Vagina (tissue), 2 donors: ENCODE data around the gene PPARA. TPM values are rescaled to one million over a fixed set of nuclear protein-coding genes. Genes with fewer than 3 reads are reported as not detected.

Experiments
- DNase-seq, 2 donors: peaks; one replicate each; pipeline ENCODE4 v3.0.0-alpha.2; 2017; ENCODE audit errors: extremely low spot score in 2 of 2
- H3K27ac ChIP-seq: fragments of 200-600 bp; sonication (generic); one replicate; pipeline ENCODE4 v1.5.1; 2019
- H3K27me3 ChIP-seq: fragments of 200-600 bp; sonication (generic); one replicate; pipeline ENCODE4 v1.5.1; 2019
- H3K36me3 ChIP-seq, 2 donors: fragments of 200-600 bp; sonication (generic); one replicate each; pipeline ENCODE4 v1.5.1; 2017 to 2019
- H3K4me1 ChIP-seq: fragments of 200-600 bp; sonication (generic); one replicate; pipeline ENCODE4 v1.5.1; 2019
- H3K4me3 ChIP-seq, 2 donors: fragments of 200-600 bp; sonication (generic); 1 replicate in 1 of 2; 2 replicates in 1 of 2; pipeline ENCODE4 v1.5.1; 2016 to 2019
- H3K9me3 ChIP-seq: fragments of 200-600 bp; sonication (generic); one replicate; pipeline ENCODE4 v1.5.1; 2019
- CTCF ChIP-seq, 3 experiments: fragments of 450-650 bp in 2 of 3; fragments of 200-600 bp in 1 of 3; sonication (generic) in 1 of 3; IDR thresholded peaks; one replicate each; pipeline ENCODE4 v1.5.1; 2017 to 2019; ENCODE audit warnings: antibody characterized with exemption in 3 of 3, mild to moderate bottlenecking in 2 of 3, moderate library complexity in 2 of 3
- POLR2A ChIP-seq, 2 donors: fragments of 450-650 bp; IDR thresholded peaks; one replicate each; pipeline ENCODE4 v1.6.1; 2017; ENCODE audit warnings: antibody characterized with exemption in 2 of 2, mild to moderate bottlenecking in 2 of 2, moderate library complexity in 2 of 2
- POLR2AphosphoS5 ChIP-seq, 2 donors: sonication (generic); formaldehyde crosslinking; IDR thresholded peaks; one replicate each; pipeline ENCODE4 v1.9.0; 2017; ENCODE audit warnings: antibody characterized with exemption in 2 of 2, mild to moderate bottlenecking in 2 of 2, low read depth in 1 of 2; ENCODE audit not compliant: insufficient read depth in 1 of 2
- intact Hi-C: fragments of 100-400 bp; cut with DNase I; formaldehyde crosslinking; loops from one replicate; pipeline ENCODE4 v1.15.1; 2023
- total RNA-seq: library from RNA; depleted of rRNA; stranded (reverse); fragments of >200 nt; gene quantifications from one replicate; pipeline ENCODE4 v1.2.3, GENCODE V29; 2016

PPARA gene
- total RNA-seq = 13.5 TPM

DNA sequence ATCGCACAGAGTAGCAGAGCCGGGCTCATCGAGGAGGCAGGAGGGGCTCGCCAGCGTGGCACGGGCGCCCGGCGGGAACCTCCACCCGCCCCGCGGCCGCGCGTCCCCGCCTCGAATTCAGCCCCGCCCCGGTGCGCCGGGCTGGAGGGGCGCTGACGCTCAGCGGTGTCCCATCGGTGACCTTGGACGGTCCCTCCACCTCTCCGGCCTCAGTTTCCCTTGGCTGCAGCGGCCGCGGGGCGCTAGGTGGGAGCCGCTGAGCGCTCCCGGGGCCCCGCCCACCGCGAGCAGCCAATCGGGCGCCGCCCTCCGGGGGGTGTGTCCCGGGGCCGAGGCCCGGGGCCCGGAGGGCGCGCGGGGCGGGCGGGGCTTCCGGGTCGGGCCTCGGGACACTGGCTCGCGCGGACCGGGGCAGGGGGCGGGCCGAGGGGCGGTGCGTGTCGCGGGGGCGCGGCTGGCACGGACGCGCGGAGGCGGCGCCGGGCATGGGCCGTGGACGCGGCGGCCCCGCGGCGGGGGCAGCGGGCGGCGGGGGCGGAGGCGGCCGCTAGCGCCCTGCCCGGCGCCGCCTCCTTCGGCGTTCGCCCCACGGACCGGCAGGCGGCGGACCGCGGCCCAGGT is at the start of gene PPARA:
TSS of gene PPARA (plus strand) at position 493 of the 621 bp plus-strand sequence. CDS start 47,858 bp downstream, outside the sequence.
- Histone ChIP-seq H3K36me3 (peaks cover 0 to 6% of the 10 kb centered on the region in 2 donors), H3K4me1 (peaks cover 42% of the 10 kb centered on the region), H3K9me3 (no peaks in the 10 kb centered on the region), H3K27me3 (no peaks in the 10 kb centered on the region), H3K4me3 (peak within 1 kb of the TSS; percentile 76 to 97), H3K27ac (peak within 1 kb of the TSS; percentile 92)
- intact Hi-C loops = loop anchor here (10.0 kb wide), 1 partner anchor 115 kb away; the partner anchor contains the start of genes PKDREJ and TTC38
- peak in 1 of 2 donors; percentile 46 for TF ChIP-seq POLR2A (IDR thresholded peaks at IDR 0.05)
- TF ChIP-seq POLR2AphosphoS5 (IDR thresholded peaks at IDR 0.05; ENCODE audit: insufficient read depth in 1 of 2, low read depth in 1 of 2) = peak in 1 of 2 donors; percentile 9
- no peak for TF ChIP-seq CTCF (IDR thresholded peaks at IDR 0.05)
- DNase-seq = peak in 1 of 2 donors; percentile 81

DNA sequence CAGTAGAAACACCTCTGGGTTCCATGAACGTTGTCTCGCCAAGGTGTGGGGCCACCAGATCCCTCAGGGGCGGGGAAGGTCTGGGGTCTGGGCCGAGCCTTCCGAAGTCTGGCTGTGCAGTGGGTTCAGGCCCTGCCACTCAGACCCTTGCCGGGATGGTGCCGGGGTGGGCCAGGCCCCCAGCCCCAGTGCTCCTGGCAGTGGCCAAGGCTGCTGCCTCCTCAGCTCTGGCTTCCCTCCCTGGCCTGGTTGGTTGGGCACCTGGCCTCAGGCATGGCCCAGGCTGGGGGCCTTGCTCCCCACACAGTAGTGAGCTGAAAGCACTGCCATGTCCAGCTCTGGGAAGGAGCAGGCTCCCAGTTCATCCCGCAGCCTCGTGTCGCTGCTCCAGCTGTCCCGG is 48.2 kb upstream of the PPARA start:
- H3K4me1 ChIP-seq = peaks cover 97% of the 10 kb centered on the region
- H3K36me3 ChIP-seq = peaks cover 0 to 50% of the 10 kb centered on the region in 2 donors
- intact Hi-C loops = no loop called here
- TF ChIP-seq POLR2A (IDR thresholded peaks at IDR 0.05) (no peak), POLR2AphosphoS5 (IDR thresholded peaks at IDR 0.05; ENCODE audit: insufficient read depth in 1 of 2, low read depth in 1 of 2) (no peak), CTCF (IDR thresholded peaks at IDR 0.05) (no peak)
- no peaks in the 10 kb centered on the region for H3K27me3 ChIP-seq
- peak overlapping the region; percentile 80 for H3K27ac ChIP-seq
- no peak for DNase-seq
- no peaks in the 10 kb centered on the region for H3K9me3 ChIP-seq
- H3K4me3 ChIP-seq = no peak overlapping the region

- Histone ChIP-seq H3K27me3 (no peaks in the 10 kb centered on the region), H3K9me3 (no peaks in the 10 kb centered on the region), H3K4me3 (no peak overlapping the region), H3K36me3 (peaks cover 0 to 48% of the 10 kb centered on the region in 2 donors), H3K27ac (peak overlapping the region; percentile 80), H3K4me1 (peaks cover 97% of the 10 kb centered on the region)
- no peak for DNase-seq
- intact Hi-C loops = no loop called here
- TF ChIP-seq POLR2AphosphoS5 (IDR thresholded peaks at IDR 0.05; ENCODE audit: insufficient read depth in 1 of 2, low read depth in 1 of 2) = peak in 1 of 2 donors; percentile 19
- no peak for TF ChIP-seq POLR2A (IDR thresholded peaks at IDR 0.05)
Observed at GRCh38 chr22:46102752-46103151, 47.6 kb upstream of the PPARA start.

DNA sequence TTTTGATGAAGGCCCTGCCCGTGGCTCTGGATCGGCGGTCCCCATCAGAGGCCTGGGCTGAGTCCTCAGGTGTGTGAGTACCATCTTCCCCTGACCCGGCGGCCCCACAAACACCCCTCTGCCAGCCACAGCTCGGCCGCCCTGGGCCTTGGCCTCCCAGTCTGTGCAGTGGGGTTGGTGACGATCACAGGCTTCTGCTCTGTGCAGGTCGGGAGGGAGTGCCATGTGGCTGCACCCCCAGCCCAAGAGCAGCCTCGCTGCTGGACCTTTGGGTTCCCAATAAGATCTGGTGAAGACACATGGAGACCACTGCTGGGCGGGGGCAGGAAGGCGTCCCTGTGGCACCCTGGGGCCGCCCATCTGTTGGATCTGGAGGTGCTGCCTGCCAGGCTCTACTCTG is 47.1 kb upstream of the PPARA start:
- TF ChIP-seq POLR2A (IDR thresholded peaks at IDR 0.05) (peak in 1 of 2 donors; percentile 4), CTCF (IDR thresholded peaks at IDR 0.05) (no peak)
- Histone ChIP-seq H3K27ac (peak overlapping the region; percentile 80), H3K36me3 (peaks cover 0 to 44% of the 10 kb centered on the region in 2 donors), H3K27me3 (no peaks in the 10 kb centered on the region), H3K4me1 (peaks cover 97% of the 10 kb centered on the region), H3K9me3 (no peaks in the 10 kb centered on the region), H3K4me3 (no peak overlapping the region)
- DNase-seq = no peak
- intact Hi-C loops = no loop called here

- no peak for DNase-seq
- intact Hi-C loops = no loop called here
- TF ChIP-seq CTCF (IDR thresholded peaks at IDR 0.05) (no peak), POLR2AphosphoS5 (IDR thresholded peaks at IDR 0.05; ENCODE audit: insufficient read depth in 1 of 2, low read depth in 1 of 2) (no peak), POLR2A (IDR thresholded peaks at IDR 0.05) (no peak)
- H3K27ac ChIP-seq = peak overlapping the region; percentile 80
- H3K36me3 ChIP-seq = peaks cover 0 to 39% of the 10 kb centered on the region in 2 donors
- H3K9me3 ChIP-seq = no peaks in the 10 kb centered on the region
- no peaks in the 10 kb centered on the region for H3K27me3 ChIP-seq
- H3K4me3 ChIP-seq = no peak overlapping the region
- H3K4me1 ChIP-seq = peaks cover 97% of the 10 kb centered on the region
Observed at GRCh38 chr22:46103664-46104063, 46.7 kb upstream of the PPARA start.
